Liver (tissue), 9 donors: ENCODE data around the gene GNG12. TPM values are rescaled to one million over a fixed set of nuclear protein-coding genes. Genes with fewer than 3 reads are reported as not detected.

ENCODE experiments used
- DNase-seq: peaks from one replicate; pipeline ENCODE4 v3.0.0-alpha.2; 2017; ENCODE audit warnings: low spot score
- H3K27ac ChIP-seq, 2 donors: one replicate each; pipeline ENCODE4 v1.7.0; 2013; ENCODE audit warnings: inconsistent platforms in 2 of 2, low read length in 2 of 2, control low read depth in 1 of 2, low read depth in 1 of 2, mild to moderate bottlenecking in 1 of 2
- H3K27me3 ChIP-seq, 4 donors: one replicate each; pipeline versions ENCODE4 v1.6.1 to v1.7.0; 2013; ENCODE audit warnings: low read length in 3 of 4, inconsistent platforms in 1 of 4, mild to moderate bottlenecking in 1 of 4, moderate library complexity in 1 of 4; ENCODE audit not compliant: control insufficient read depth in 4 of 4, insufficient read depth in 4 of 4
- H3K36me3 ChIP-seq, 4 donors: one replicate each; pipeline versions ENCODE4 v1.6.1 to v1.7.0; 2013; ENCODE audit warnings: low read length in 3 of 4, mild to moderate bottlenecking in 3 of 4, low read depth in 1 of 4, moderate library complexity in 1 of 4; ENCODE audit not compliant: control insufficient read depth in 4 of 4, insufficient read depth in 3 of 4
- H3K4me1 ChIP-seq, 4 donors: one replicate each; pipeline versions ENCODE4 v1.6.1 to v1.7.0; 2013; ENCODE audit warnings: low read length in 3 of 4, mild to moderate bottlenecking in 3 of 4, moderate library complexity in 1 of 4; ENCODE audit not compliant: control insufficient read depth in 4 of 4, insufficient read depth in 4 of 4
- H3K4me3 ChIP-seq, 3 donors: one replicate each; pipeline versions ENCODE4 v1.6.1 to v1.7.0; 2013; ENCODE audit warnings: low read length in 3 of 3, control low read depth in 1 of 3, low read depth in 1 of 3, mild to moderate bottlenecking in 1 of 3
- H3K9ac ChIP-seq, 2 donors: one replicate each; pipeline ENCODE4 v1.7.0; 2013; ENCODE audit warnings: low read length in 2 of 2, mild to moderate bottlenecking in 2 of 2, moderate library complexity in 2 of 2, control low read depth in 1 of 2, low read depth in 1 of 2
- H3K9me3 ChIP-seq, 4 donors: one replicate each; pipeline versions ENCODE4 v1.6.1 to v1.7.0; 2013; ENCODE audit warnings: low read length in 3 of 4; ENCODE audit not compliant: control insufficient read depth in 4 of 4
- FOXA1 ChIP-seq: IDR thresholded peaks from 2 replicates; pipeline ENCODE4 v1.6.1; 2016; ENCODE audit warnings: antibody characterized with exemption
- GABPA ChIP-seq, 2 donors: IDR thresholded peaks in 1 of 2; conservative IDR thresholded peaks in 1 of 2; 2 replicates each; pipeline ENCODE4 v1.6.1; 2016; ENCODE audit warnings: antibody characterized with exemption in 2 of 2, mild to moderate bottlenecking in 1 of 2, moderate library complexity in 1 of 2
- HNF4A ChIP-seq, 2 donors: conservative IDR thresholded peaks; 2 replicates each; pipeline ENCODE4 v1.6.1; 2016; ENCODE audit warnings: antibody characterized with exemption in 2 of 2, mild to moderate bottlenecking in 2 of 2
- HNF4G ChIP-seq: IDR thresholded peaks from 2 replicates; pipeline ENCODE4 v1.6.1; 2016; ENCODE audit warnings: antibody characterized with exemption
- JUND ChIP-seq, 2 donors: IDR thresholded peaks; 2 replicates each; pipeline ENCODE4 v1.6.1; 2016; ENCODE audit warnings: antibody characterized with exemption in 2 of 2
- MAX ChIP-seq: IDR thresholded peaks from 2 replicates; pipeline ENCODE4 v1.6.1; 2016; ENCODE audit warnings: antibody characterized with exemption
- SP1 ChIP-seq: IDR thresholded peaks from 2 replicates; pipeline ENCODE4 v1.6.1; 2018; ENCODE audit warnings: antibody characterized with exemption, mild to moderate bottlenecking
- TAF1 ChIP-seq: conservative IDR thresholded peaks from 2 replicates; pipeline ENCODE4 v1.6.1; 2016; ENCODE audit warnings: antibody characterized with exemption, mild to moderate bottlenecking
- ZBTB33 ChIP-seq: IDR thresholded peaks from 2 replicates; pipeline ENCODE4 v1.6.1; 2016; ENCODE audit warnings: antibody characterized with exemption
- WGBS: extraction: QIAGEN DNeasy Blood & Tissue Kit; methylation state at CpG from one replicate; pipeline ENCODE4 v1.1.7; 2013; 5-methylcytosine and 5-hydroxymethylcytosine counted together
- polyA plus RNA-seq, 2 donors: library from polyadenylated mRNA; stranded (reverse) in 1 of 2; unstranded in 1 of 2; fragments of 200-250 nt in 1 of 2; fragments of >200 nt in 1 of 2; fragmentation: Nextera tagmentation in 1 of 2; extraction: Ambion mirVana in 1 of 2; gene quantifications; one replicate each; pipeline versions ENCODE4 v1.2.1 to v1.2.3, GENCODE V29; 2013 to 2015
- total RNA-seq, 2 donors: library from RNA; depleted of rRNA; stranded (reverse); fragments of >200 nt; gene quantifications; one replicate each; pipeline ENCODE4 v1.2.3, GENCODE V29; 2014
- TF ChIP-seq, protein P1 (sequence below): IDR thresholded peaks from 2 replicates; pipeline ENCODE4 v1.6.1; 2016; ENCODE audit warnings: antibody characterized with exemption
- TF ChIP-seq, protein P2 (sequence below): fragments of 150-350 bp; IDR thresholded peaks from 2 replicates; pipeline ENCODE4 v1.5.1; 2017; ENCODE audit warnings: improper control_type of control experiment, low read depth, low read length; ENCODE audit not compliant: missing input control
- donor health status: healthy.
- donor health status: healthy.
- donor health status: healthy.
- donor health status: healthy.
- donor health status: healthy.

The GNG12 gene
- total and polyA plus RNA-seq, 4 donors: 15.4 to 26.1 (median 19.7) TPM

GRCh38 chr1:67803380-67804279, 29.6 kb downstream of the GNG12 start:
- Histone ChIP-seq H3K27ac (no peak overlapping the region), H3K9me3 (no peaks in the 10 kb centered on the region), H3K36me3 (peaks cover 0 to 1% (median 0%) of the 10 kb centered on the region in 4 donors), H3K4me3 (no peak overlapping the region), H3K4me1 (peaks cover 0 to 8% (median 2%) of the 10 kb centered on the region in 4 donors), H3K27me3 (no peaks in the 10 kb centered on the region), H3K9ac (no peak overlapping the region)
- 75% methylated on average over 7 of the region's 7 CpGs for WGBS
- DNase-seq: no peak
- TF ChIP-seq JUND (IDR thresholded peaks at IDR 0.05) (no peak), FOXA1 (no peak), TAF1 (no peak), HNF4A (conservative IDR thresholded peaks at IDR 0.05) (no peak)

DNA sequence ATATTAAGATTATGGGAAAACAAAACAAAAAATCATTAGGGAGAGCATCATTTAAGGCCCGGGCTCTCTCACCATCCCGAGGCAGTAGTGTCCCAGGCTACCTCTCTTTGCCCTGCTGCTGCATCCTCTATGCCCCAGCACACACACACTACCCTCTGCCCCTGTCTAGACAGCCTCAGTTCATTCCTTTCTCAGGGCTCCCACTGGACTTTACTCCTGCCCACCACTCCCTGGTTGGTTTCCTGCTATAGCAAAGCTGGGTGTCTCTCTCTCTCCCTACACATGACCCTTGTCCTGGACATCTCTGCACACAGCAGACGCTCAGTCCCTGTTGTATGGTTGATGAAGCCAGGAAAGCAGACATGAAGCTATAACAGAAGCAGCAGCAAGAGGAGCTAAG, 30.7 kb downstream of the GNG12 start:
- H3K36me3 ChIP-seq: peaks cover 0 to 1% (median 0%) of the 10 kb centered on the region in 4 donors
- peaks cover 0 to 6% (median 0%) of the 10 kb centered on the region in 4 donors for H3K4me1 ChIP-seq
- whole genome bisulfite sequencing: 83% methylated on average over 3 of the region's 3 CpGs
- TF ChIP-seq ZBTB33 (no peak), SP1 (no peak), GABPA (IDR thresholded peaks at IDR 0.05 in 1 of 2, conservative IDR thresholded peaks at IDR 0.05 in 1 of 2) (no peak), HNF4A (conservative IDR thresholded peaks at IDR 0.05) (no peak), MAX (no peak)
- TF ChIP-seq, protein P1, sequence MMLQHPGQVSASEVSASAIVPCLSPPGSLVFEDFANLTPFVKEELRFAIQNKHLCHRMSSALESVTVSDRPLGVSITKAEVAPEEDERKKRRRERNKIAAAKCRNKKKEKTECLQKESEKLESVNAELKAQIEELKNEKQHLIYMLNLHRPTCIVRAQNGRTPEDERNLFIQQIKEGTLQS: no peak
- TF ChIP-seq, protein P2, sequence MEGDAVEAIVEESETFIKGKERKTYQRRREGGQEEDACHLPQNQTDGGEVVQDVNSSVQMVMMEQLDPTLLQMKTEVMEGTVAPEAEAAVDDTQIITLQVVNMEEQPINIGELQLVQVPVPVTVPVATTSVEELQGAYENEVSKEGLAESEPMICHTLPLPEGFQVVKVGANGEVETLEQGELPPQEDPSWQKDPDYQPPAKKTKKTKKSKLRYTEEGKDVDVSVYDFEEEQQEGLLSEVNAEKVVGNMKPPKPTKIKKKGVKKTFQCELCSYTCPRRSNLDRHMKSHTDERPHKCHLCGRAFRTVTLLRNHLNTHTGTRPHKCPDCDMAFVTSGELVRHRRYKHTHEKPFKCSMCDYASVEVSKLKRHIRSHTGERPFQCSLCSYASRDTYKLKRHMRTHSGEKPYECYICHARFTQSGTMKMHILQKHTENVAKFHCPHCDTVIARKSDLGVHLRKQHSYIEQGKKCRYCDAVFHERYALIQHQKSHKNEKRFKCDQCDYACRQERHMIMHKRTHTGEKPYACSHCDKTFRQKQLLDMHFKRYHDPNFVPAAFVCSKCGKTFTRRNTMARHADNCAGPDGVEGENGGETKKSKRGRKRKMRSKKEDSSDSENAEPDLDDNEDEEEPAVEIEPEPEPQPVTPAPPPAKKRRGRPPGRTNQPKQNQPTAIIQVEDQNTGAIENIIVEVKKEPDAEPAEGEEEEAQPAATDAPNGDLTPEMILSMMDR: no peak
- H3K9me3 ChIP-seq: no peaks in the 10 kb centered on the region
- H3K9ac ChIP-seq: no peak overlapping the region
- no peak overlapping the region for H3K27ac ChIP-seq
- H3K4me3 ChIP-seq: no peak overlapping the region
- no peak for DNase-seq
- no peaks in the 10 kb centered on the region for H3K27me3 ChIP-seq

GRCh38 chr1:67801903-67802302, 31.4 kb downstream of the GNG12 start:
- TF ChIP-seq, protein P1: no peak
- TF ChIP-seq MAX (no peak), HNF4G (no peak)
- no peaks in the 10 kb centered on the region for H3K27me3 ChIP-seq
- no peak for DNase-seq
- peaks cover 0 to 6% (median 0%) of the 10 kb centered on the region in 4 donors for H3K4me1 ChIP-seq
- no peaks in the 10 kb centered on the region for H3K9me3 ChIP-seq
- peaks cover 0 to 1% (median 0%) of the 10 kb centered on the region in 4 donors for H3K36me3 ChIP-seq
- no peak overlapping the region for H3K27ac ChIP-seq
- H3K9ac ChIP-seq: no peak overlapping the region
- H3K4me3 ChIP-seq: no peak overlapping the region
